Stimulated activated CD4-positive, alpha-beta T cell treated with anti-CD3 and anti-CD28 coated beads, Interleukin-2, amount 100 ng/mL, for 24 hours (primary cell): Measurements from ENCODE around the gene ZEB1.
A peak's percentile ranks its signal among the peaks of the same experiment; 100 is the strongest.
"Not testable (repeated sequence)": the region's sequence is repeated elsewhere in the genome, so short reads cannot be mapped to it uniquely, and the experiment has no call there.

Source experiments
- DNase-seq, 2 donors: peaks; one replicate each; pipeline ENCODE4 v3.0.0-alpha.2; 2020

Gene ZEB1

GRCh38 chr10:31427334-31427733 lies 108.3 kb downstream of the ZEB1 start:
- not testable (repeated sequence) for DNase-seq

- not testable (repeated sequence) for DNase-seq
These were observed 109.5 kb downstream of the ZEB1 start for GRCh38 chr10:31428499-31428898.

- DNase-seq, result no peak
These were observed 112.0 kb downstream of the ZEB1 start for GRCh38 chr10:31431021-31431420.

- DNase-seq, result no peak
These were observed 118.9 kb downstream of the ZEB1 start for GRCh38 chr10:31437959-31438358.

GRCh38 chr10:31451766-31452165 lies 132.8 kb downstream of the ZEB1 start:
- no peak for DNase-seq

- DNase-seq, result no peak
These were observed 137.5 kb downstream of the ZEB1 start for GRCh38 chr10:31456468-31456867.

- no peak for DNase-seq
These were observed 138.8 kb downstream of the ZEB1 start for GRCh38 chr10:31457858-31458257.

- no peak for DNase-seq
These were observed 140.0 kb downstream of the ZEB1 start for GRCh38 chr10:31458974-31459373.

- no peak for DNase-seq
These were observed 141.2 kb downstream of the ZEB1 start for GRCh38 chr10:31460242-31460641.

GRCh38 chr10:31464552-31464951 lies 145.5 kb downstream of the ZEB1 start:
- DNase-seq, result no peak

- no peak for DNase-seq
These were observed 147.3 kb downstream of the ZEB1 start for GRCh38 chr10:31466313-31466712.

GRCh38 chr10:31467791-31468535 lies 148.9 kb downstream of the ZEB1 start:
- peak in 1 of 2 donors; percentile 6 for DNase-seq

- DNase-seq, result no peak
These were observed 149.5 kb downstream of the ZEB1 start for GRCh38 chr10:31468536-31468859.

- DNase-seq, result no peak
These were observed 156.5 kb downstream of the ZEB1 start for GRCh38 chr10:31475519-31475918.

GRCh38 chr10:31476088-31476487 lies 157.1 kb downstream of the ZEB1 start:
- no peak for DNase-seq

GRCh38 chr10:31477584-31477983 lies 158.6 kb downstream of the ZEB1 start:
- no peak for DNase-seq

- DNase-seq, result no peak
These were observed 160.7 kb downstream of the ZEB1 start for GRCh38 chr10:31479752-31480151.

GRCh38 chr10:31483546-31483945 lies 164.5 kb downstream of the ZEB1 start:
- DNase-seq, result no peak

GRCh38 chr10:31484431-31485135 lies 165.6 kb downstream of the ZEB1 start:
- no peak for DNase-seq

- peak in 1 of 2 donors; percentile 30 for DNase-seq
These were observed 172.0 kb downstream of the ZEB1 start for GRCh38 chr10:31490858-31491504.

- DNase-seq, result no peak
These were observed 188.4 kb downstream of the ZEB1 start for GRCh38 chr10:31507427-31507826.

GRCh38 chr10:31508234-31508633 lies 189.2 kb downstream of the ZEB1 start:
- DNase-seq, result no peak

GRCh38 chr10:31508882-31509281 lies 189.9 kb downstream of the ZEB1 start:
- DNase-seq, result no peak

- DNase-seq, result no peak
These were observed 191.0 kb downstream of the ZEB1 start for GRCh38 chr10:31509989-31510388.
